Activated CD4-positive, alpha-beta T cell treated with anti-CD3 and anti-CD28 coated beads, Interleukin-2, amount 50 U/mL, for 1 hour (primary cell): ENCODE data around the gene EPAS1.

Experiments used
- DNase-seq: peaks from one replicate; pipeline ENCODE4 v3.0.0-alpha.2; 2020

EPAS1 gene

DNA sequence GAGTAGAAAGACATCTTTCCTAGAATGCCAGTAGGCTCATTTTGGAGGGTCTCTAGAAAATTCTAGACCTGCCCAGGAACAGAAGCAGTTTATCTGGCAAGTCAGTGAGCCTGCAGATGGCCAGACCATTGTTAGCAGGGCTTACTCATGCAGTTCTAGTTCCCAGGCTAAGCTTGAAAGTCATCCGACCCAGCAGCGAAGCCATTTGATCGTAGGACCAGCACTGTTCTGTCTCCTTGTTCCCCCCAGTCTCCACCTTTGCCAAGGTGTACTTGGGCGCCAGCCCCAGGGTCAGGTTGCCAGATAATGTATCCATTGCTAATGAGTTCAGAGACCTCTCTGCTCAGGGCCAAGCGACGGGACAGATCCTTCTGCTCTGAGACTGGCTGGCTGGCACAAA, 70.1 kb downstream of the EPAS1 start:
- DNase-seq: no peak

GRCh38 chr2:46368401-46368800, 71.2 kb downstream of the EPAS1 start:
- no peak for DNase-seq

DNA sequence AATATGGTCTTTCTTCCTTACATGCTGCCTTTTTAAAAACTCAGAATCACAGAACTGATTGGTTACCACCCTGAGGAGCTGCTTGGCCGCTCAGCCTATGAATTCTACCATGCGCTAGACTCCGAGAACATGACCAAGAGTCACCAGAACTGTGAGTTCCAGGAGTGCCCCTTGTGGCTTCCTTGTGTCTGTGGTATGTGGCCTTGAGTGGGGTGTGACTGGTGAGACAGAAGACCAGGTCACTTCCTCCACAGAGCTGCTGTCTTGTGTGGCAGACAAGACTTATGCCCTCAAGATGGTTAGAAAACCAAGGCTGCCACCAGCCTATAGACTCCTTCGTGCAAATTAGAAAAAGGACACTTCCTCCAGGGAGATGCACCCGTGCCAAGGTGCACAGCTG, 72.6 kb downstream of the EPAS1 start:
- no peak for DNase-seq

DNA sequence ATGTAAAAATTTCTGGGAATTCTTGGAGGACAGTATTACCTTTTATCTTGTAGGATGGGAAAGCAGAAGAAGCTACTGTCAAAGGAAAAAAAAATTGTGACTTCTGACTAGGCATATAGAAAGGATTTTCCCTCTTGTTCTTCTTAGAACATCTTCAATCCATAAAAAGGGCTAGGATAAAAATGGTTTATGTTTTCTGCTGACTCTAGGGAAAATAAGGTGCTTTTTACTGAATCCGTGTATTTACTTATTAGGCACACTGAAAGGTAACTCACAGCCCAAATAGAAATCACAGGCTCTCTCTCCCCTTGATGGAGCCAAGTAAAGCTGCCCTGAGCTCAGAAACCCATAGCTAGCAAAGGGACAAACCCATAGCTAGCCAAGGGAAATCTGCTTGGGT, 74.6 kb downstream of the EPAS1 start:
- no peak for DNase-seq

- DNase-seq: no peak
These were observed 75.3 kb downstream of the EPAS1 start for GRCh38 chr2:46372475-46372874.

GRCh38 chr2:46373238-46373637, 76.0 kb downstream of the EPAS1 start:
- DNase-seq: no peak

GRCh38 chr2:46375566-46376125, 78.4 kb downstream of the EPAS1 start:
- no peak for DNase-seq

GRCh38 chr2:46376586-46376985, 79.4 kb downstream of the EPAS1 start:
- DNase-seq: no peak

DNA sequence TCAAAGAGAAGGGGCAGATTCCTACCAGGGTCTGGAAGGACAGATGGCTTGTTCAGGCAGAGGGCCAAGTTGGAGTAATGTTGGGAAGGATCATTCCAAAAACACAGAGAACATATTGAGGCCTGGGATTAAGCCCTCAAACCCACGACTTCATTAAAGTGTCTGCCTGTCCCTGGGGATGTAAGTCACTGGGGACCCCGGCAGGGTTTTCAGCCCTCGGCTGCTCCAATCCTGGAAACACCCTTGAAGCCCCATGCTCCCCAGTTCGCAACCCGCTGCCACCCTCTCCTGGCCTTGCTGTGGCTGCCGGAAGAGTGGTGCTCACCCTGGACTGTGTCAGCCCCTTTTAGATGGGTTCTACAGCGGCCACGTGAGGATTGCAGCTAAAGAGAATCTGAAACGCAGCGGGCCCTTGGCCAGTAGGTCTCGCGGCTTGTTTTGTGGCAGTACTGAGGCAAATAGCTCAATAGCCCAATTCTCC, 79.9 kb downstream of the EPAS1 start:
- no peak for DNase-seq

GRCh38 chr2:46377666-46378560, 80.7 kb downstream of the EPAS1 start:
- no peak for DNase-seq

- DNase-seq: no peak
These were observed 81.4 kb downstream of the EPAS1 start for GRCh38 chr2:46378616-46379015.

DNA sequence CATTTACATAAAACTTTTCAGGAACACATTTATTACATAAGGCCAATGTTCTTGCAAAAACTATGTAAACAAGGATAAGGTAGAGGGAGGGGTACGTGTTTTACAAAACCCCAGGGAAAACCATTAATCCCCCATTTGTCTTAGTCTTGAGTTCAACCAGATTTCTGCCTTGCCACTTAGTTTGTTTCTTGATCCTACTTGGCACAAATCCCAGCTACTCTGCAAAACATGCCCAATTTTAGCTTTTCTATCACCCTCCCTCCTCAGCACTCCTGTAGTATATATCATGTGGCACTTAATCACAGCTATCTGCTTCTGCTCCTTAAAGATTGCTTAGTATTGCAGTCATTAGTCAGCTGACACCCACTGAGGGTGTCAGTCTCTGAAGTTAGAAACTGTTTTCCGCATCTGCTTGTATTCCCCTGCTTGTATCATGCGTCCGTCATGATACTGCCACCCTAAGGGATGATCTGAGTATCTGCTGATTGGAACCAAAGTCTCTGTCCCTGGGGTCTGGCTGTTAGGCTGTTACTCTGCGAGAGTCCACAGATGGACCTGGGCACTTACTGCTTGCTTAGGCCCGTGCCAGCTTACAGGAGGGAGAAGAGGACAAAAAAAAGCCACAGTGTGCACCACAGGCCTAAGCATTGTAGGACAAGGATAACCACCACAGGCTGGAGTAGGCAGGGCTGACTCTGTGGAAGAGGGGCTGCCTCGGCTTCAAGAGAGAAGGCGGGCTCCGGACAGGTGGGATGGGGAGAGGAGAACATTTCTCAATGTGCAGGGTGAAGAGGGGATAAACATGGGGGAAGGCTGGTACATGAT, 82.2 kb downstream of the EPAS1 start:
- no peak for DNase-seq

GRCh38 chr2:46380038-46380940, 83.1 kb downstream of the EPAS1 start:
- no peak for DNase-seq

DNA sequence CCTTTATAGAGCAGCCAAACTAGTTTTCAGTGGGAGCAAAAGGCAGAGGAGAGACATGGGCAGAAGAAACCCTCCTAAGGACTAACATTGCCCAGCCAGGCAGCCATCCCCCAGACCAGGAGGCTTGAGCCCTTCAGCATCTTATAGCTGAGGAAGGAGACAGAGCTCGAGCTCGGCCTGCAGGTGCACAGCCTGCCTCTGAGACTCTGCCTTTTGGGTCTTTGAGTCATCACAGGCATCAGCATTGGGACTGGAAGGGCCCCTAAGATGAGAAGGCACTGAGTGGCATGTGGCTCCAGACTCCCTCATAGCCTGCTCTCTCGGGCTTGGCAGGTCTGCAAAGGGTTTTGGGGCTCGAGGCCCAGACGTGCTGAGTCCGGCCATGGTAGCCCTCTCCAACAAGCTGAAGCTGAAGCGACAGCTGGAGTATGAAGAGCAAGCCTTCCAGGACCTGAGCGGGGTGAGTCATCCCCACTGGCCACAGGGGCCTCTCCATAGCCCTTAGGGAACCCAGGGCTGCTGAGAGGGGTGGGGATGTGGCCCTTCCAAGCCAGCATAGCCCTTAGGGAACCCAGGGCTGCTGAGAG, 84.1 kb downstream of the EPAS1 start:
- no peak for DNase-seq

DNA sequence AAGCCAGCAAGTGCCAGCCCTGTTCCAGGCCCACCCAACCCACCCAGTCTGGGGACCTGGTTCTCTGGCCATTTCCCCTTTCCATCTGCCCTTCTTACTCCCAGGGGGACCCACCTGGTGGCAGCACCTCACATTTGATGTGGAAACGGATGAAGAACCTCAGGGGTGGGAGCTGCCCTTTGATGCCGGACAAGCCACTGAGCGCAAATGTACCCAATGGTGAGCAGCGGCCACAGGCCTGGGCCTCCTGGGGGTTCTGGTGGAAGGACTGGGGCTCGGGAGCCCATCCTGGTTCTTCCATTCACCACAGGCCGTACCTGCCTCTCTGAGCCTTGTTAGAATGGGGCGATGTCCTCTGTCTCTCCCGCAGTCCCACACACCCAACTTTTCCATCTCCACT, 84.7 kb downstream of the EPAS1 start:
- no peak for DNase-seq

GRCh38 chr2:46382331-46383112, 85.3 kb downstream of the EPAS1 start:
- DNase-seq: no peak

- DNase-seq: no peak
These were observed 85.8 kb downstream of the EPAS1 start for GRCh38 chr2:46383113-46383395.

GRCh38 chr2:46383784-46384456, 86.7 kb downstream of the EPAS1 start:
- DNase-seq: no peak

- DNase-seq: no peak
These were observed 87.2 kb downstream of the EPAS1 start for GRCh38 chr2:46384457-46384815.

DNA sequence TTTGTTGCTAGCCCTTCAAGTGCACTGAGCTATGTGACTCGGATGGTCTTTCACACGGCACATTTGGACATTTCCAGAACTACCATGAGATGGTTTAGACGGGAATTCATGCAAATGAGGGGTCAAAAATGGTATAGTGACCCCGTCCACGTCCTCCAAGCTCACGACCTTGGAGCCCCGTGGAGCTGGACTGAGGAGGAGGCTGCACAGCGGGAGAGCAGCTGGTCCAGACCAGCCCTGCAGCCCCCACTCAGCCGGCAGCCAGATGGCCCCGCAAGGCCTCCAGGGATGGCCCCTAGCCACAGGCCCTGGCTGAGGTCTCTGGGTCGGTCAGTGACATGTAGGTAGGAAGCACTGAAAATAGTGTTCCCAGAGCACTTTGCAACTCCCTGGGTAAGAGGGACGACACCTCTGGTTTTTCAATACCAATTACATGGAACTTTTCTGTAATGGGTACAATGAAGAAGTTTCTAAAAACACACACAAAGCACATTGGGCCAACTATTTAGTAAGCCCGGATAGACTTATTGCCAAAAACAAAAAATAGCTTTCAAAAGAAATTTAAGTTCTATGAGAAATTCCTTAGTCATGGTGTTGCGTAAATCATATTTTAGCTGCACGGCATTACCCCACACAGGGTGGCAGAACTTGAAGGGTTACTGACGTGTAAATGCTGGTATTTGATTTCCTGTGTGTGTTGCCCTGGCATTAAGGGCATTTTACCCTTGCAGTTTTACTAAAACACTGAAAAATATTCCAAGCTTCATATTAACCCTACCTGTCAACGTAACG, 88.8 kb downstream of the EPAS1 start:
- no peak for DNase-seq
